AG08395 (cell line): ENCODE data around the gene DNAH11.
"Not testable (repeated sequence)": the region's sequence is repeated elsewhere in the genome, so short reads cannot be mapped to it uniquely, and the experiment has no call there.

Source experiments
- DNase-seq: peaks from one replicate; pipeline ENCODE4 v3.0.0; 2012; ENCODE audit warnings: mixed read lengths, low spot score

The DNAH11 gene

DNA sequence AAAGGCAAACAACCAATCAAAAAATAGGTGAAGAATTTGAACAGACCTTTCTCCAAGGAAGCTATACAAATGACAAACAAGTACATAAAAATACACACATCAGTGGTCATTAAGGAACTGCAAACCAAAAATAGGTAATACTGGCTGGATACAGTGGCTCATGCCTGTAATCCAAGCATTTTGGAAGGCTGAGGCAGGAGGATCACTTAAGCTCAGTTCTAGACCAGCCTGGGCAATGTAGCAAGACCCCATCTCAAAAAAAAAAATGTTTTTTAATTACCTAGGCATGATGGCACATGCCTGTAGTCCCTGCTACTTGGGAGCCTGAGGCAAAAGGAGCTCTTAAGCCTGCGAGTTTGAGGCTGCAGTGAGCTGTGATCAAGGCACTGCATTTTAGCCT lies 383.6 kb downstream of the DNAH11 start:
- DNase-seq = no peak

DNA sequence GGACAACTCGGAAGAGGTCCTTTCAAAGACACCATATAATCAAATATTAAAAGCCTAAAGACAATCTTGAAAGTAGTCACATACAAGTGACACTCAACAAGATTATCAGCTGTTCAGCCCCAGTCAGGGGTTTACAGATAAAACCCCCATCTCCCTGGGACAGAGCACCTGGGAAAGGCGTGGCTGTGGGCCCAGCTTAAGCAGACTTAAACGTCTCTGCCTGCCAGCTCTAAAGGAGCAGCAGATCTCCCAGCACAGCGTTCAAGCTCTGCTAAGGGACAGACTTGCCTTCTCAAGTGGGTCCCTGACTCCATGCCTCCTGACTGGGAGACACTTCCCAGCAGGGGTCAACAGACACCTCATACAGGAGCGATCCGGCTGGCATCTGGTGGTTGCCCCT lies 384.9 kb downstream of the DNAH11 start:
- DNase-seq = no peak

DNA sequence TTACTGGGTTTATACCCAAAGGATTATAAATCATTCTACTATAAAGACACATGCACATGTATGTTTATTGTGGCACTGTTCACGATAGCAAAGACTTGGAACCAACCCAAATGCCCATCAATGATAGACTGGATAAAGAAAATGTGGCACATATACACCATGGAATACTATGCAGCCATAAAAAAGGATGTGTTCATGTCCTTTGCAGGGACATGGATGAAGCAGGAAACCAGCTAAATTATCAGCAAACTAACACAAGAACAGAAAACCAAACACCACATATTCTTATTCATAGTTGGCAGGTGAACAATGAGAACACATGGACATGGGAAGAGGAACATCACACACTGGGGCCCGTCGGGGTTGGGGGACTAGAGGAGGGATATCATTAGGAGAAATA lies 390.5 kb downstream of the DNAH11 start:
- not testable (repeated sequence) for DNase-seq

DNA sequence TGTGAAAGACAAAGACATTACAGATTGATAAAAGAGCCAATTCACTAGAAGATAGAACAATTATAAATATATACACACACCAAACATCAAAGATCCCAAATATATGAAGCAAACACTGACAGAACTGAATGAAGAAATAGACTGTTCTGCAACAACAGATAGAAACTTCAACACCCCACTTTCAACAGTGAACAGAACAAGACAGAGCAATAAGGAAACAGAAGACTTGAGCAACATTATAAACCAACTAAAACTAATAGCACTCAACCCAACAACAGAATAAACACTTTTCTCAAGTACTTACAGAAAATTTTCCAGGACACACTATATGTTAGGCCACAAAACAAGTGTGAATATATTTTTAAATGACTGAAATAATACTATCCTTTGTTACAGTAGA lies 392.0 kb downstream of the DNAH11 start:
- DNase-seq = no peak

DNA sequence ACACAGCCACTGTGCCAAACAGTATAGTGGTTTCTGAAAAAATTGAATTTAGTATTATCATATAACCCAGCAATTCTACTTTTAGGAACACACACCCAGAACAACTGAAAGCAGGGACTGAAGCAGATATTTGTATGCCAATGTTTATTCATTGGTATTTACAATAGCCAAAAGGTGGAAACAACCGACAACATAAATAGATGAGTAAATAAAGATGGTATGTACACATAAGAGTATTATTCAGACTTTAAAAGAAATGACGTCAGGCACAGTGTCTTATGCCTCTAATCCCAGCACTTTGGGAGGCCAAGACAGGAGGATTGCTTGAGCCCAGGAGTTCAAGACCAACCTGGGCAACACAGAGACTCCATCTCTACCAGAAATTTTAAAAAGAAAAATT lies 395.6 kb downstream of the DNAH11 start:
- no peak for DNase-seq

DNA sequence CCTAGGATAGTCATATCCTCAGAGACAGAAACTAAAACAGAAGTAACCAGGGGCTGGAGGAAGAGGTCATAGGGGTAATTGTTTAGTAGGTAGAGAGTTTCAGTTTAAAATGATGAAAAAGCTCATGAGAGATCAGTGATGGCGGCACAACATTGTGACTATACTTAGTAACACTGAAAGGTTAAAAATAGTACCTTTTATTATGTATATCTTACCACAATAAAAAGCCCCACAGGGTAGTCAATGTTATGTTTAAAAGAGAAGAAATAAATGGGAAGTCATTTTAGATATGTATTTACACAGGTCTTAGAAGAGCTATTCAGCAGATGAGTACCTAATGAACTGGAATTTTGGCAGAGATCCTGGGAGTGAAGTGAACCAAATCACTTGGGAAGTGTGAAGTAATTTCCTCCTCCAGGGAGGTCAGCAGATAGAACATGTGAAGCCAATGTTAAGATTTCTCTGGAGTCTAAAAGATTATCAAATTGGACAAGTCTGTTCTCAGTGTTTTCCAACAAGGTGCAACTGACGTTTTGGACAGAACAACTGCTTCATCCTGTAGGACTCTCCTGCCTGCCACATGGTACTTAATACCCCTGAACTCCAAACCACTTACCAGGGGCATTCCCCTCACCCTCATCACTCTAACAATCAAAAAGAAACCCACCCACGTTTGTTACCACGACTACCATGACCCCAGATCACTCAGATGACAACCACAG lies 396.5 kb downstream of the DNAH11 start:
- DNase-seq = no peak

DNA sequence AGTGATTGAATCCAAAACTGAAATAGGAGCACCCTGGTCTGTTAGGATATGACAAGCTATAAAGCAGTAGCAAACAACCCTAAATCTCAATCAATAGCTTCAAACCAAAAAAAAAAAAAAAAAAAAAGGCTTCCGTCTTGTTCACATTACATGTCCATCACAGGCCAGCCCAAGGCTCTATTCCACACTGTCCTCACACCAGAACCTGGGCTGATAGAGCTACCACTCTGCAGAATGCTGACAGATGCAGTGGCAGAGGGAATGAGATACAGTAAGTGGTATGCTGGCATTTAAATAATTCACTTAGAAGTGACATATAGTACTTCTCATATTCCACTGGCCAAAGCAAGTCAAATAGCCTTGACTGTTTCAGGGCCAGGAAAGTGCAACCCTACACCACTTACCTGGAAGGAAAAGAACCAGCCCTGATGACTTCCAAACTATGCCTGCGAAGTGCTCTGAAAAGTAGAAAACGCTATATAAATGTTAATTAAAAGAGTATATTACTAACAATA lies 397.1 kb downstream of the DNAH11 start:
- no peak for DNase-seq

DNA sequence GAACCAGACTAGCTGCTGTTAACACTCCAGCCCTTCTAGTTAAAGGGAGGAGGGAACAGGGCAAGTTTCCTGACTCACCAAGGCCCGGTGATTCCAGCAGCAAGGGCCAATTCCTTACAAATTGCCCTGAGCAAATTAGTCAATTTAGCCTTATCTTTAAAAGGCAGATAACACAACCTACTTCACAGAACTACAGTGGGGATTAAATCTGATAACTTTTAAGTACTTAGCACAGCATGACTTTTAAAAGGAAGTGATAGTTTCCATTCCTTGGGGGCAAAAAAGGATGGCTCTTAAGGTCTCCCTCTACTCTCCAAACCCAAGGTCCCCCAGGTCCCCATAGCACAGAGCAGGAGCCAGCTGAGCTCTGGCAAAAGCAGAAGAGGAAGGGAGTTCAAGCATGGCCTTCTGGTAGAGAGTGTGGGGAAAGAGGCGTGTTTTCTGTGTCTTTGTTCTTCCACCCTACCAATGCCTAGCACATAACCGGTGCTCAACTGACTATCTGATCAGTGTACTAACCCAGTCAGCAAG lies 398.8 kb downstream of the DNAH11 start:
- peak; percentile 47 for DNase-seq

DNA sequence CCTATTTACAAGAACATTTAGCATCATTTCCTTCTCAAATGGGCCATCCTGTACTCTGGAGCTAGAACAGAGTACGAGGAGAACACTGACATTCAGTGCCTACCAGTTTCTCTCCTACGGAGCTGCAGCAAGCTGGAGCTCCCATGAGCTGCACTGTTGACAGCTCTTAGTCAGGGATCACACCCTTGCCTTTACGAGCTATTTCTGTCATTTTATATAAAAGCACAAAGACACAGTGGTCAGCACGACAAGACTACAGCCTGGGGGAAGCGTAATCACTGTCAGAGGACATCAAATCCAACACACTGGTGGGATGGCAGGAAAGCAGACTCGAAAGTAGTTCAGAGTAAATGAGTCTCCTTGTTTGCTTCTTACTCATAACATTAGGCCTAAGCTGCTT lies 400.1 kb downstream of the DNAH11 start:
- DNase-seq = no peak

DNA sequence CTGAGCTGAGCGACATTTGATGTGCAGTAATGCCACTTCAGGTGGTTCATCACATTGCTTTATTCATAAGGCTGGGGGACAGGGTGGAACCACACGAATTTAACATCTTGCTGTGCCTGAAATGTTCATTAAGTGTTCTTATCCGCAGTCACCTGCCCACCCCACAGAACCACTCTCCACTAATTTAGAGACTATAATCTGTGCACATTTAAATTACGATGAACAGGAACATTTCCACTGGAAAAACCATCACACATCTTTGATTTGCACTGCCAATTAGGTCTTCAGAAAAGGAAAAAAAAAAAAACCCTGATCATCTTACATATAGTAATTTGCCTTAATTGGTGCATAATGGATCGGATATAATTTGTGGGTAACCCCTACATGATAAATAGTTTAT lies 400.6 kb downstream of the DNAH11 start:
- no peak for DNase-seq

DNA sequence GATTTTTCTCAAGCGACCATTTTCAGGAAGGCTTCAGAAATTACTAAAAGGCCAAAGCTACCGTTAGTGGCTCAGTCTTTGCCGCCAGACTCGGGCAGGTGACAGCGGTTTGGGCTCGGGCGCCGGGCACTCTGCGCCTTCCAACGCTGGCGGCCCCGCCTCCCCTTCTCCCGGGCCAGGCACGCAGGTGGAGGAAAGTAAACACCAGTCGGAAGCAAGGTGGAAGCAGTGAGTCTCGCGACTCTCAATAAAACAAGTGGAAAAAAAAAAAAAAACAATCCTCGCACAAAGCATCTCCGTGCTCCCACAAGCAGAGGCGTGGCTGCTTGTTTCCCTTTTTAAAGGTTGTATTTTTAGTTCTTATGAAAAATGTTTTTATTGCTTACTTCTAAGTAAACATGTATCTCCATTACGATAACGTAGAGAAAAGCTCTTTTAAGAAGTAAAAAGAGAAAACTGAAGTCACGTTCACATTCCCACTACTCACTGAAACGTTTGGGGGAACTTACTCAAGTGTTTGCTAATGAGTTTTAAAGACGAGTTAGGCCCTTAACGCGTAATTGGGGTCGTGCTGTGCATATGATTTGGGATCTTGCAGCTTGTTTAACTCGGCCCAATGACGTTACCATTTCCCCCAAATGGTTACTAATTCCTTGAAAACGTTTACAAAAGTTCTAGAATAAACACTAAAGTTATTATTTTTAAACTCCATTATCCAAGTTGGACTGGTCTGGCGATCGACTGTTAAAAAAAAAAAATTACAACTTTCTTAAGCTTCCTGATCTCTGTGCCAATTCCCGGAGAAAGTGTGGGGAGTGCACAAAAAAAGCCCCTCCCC lies 402.0 kb downstream of the DNAH11 start:
- no peak for DNase-seq

DNA sequence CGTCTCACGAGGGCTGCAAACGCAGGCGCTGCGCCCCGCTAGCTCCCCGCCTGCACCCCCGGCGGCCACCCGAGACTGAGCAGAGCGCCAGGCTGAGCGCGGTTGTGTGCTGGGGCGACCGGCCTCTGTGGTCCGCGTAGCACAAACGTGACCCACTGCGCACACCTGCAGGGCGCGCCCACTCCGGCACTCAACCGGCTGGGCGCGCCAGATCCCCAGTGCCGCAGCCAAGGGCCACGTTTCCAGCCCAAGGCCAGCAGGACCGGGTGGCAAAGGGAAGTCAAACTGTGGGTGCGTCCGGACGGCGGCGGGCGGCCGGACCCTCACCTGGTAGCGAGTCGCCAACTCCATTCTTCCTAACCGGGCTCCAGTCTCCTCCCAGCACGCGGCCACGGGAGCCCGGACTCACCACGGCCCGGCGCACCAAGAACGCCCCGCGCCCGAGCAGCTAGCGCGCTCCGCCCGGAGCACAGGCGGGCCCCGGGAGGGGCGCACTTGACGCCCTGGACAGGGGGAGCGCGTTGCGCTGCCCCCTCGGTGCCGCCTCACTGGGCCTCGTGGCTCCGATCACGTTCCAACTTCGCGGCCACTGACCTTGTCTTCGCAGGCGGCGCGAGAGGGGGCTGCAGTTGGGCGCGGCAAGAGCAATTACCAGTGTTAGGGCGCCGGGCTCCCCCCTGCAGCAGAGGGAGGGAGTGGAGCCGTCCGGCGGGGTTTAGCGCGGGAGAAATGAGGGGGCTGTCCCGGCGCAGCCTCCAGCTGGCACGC lies 402.8 kb downstream of the DNAH11 start, which contains the start of gene CDCA7L:
Gene CDCA7L (minus strand): TSS at position 446 of the 768 bp plus-strand sequence. CDS start 95 bp downstream, at position 351.
- peak; percentile 88 for DNase-seq

DNA sequence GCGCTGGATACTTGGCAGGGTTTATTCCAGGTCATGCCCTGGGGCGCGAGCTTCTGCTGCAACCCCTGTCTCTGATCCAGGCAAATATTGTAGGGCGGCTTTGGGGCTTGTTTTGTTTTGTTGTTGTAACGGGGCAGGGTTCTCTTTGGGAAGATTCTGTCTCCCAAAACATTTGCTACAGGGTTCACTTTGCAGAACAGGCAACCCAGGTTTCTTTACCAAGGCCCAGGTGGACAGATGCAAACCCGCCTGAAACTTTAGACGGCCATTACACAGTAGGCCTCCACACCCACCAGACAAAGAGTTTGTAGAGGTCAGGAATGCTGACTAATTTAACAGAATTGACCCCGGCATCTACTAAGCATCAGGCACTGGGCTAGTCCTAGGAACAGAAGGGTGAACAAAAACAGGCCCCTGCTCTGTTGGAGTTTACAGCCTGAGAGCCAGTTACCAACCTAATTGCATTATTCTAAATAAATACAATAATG lies 403.4 kb downstream of the DNAH11 start:
- DNase-seq = no peak

DNA sequence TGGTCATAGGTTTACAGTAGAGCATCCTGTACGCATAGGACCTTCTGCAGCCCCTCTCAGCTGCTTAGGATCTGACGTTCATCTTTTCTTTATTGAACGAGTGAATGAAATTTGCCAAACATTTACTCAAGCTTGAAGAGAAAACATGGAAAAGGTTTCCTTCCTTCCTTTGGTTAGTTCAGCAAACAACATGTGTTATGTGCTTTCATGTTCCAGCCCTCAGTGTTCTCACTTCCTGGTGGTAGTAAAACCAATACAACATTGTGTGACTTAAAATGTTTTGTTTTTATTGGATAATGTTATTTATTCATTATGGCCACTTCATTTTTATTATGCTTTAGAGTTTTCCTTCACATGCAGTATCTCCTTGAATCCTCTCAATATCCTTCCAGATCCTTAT lies 404.2 kb downstream of the DNAH11 start:
- no peak for DNase-seq

DNA sequence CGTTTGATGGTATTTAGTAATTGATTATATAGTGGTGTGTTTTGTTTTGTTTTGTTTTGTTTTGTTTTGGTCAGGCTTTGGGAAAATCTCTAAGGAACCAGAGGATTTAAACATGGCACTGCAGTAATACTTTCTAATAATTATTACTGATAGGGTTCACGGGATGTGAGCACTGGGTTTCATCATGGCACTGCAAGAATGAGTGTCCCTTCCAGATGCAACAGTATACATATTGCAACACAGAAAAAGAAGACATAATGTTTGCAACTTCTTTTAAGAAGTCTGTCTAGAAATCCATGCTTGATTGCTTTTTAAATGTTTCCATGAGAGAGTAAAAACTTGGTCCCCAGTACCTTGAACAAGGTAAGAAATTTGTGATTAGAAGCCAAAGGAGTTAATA lies 405.1 kb downstream of the DNAH11 start:
- DNase-seq = no peak

DNA sequence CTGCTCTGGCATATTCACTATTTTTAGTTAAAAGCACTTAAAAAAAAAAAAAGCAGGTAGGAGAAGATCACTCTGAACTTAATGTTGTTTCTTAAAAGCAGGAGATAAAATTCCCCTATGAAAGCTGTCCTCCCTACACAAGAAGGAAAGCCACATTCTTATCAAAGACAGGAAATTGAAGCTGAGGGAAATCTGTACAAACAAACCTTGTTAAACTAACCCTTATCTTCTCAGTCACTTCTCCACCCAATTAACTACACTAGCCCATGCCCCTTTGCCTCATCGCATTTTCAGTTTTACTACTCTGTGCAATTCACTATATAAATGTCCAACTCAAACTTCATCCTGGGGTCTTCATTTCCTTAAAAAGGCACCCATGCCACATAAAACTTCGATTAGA lies 405.5 kb downstream of the DNAH11 start:
- no peak for DNase-seq

DNA sequence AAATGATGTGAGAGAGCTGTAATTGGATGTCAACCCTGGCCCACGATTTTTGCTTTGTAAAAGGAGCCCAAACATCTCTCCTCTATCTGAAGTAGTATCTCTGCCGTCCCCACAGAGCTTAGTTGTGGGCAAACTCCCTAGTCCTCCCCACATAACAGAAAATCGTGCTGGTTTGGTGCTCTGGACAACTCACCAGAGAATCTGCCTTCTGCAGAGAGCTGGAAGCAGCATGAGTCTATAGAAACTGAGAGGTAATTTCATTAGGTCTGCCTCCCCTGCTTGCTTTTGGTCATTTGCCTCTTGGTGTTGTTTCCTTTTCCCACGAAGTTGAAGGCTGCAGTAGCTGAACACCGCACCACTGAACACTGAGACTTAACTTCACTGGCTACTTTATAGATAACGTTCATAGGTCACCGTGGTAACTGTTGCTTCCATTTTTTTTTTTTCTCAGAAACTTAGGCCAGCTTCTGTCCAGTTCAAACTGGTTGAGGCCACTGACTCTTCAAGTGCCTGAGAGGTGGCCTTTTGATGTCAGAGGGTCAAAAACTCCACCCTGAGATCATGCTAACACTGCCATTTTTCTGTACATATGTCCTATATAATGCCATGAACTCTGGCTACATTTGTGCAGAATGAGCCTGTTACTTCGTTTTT lies 406.2 kb downstream of the DNAH11 start:
- no peak for DNase-seq
